HepG2 (cell line): ENCODE results near the gene DENND2A. TPM values are rescaled to one million over a fixed set of nuclear protein-coding genes. Genes with fewer than 3 reads are reported as not detected.

ENCODE experiments used
- ATAC-seq: fragments of 200-7000 bp; cut with Tn5 transposase; 3 replicates; pipeline ENCODE4 v1.9.1; 2020; ENCODE audit warnings: mild to moderate bottlenecking, moderate library complexity
- BruUV-seq: library from RNA; stranded (reverse); fragments of 400-500 nt; replicated peaks from 2 replicates; lab custom pipeline; 2021; lab: Mats Ljungman, UMichigan
- CTCF ChIA-PET: fragments of 300-600 bp; formaldehyde crosslinking; extraction: SDS; loops from one replicate; lab custom pipeline; 2021; ENCODE audit warnings: low total read pairs, inconsistent platforms, low intra/inter-chr PET ratio; lab: Yijun Ruan, JAX
- POLR2A ChIA-PET: fragments of 350-600 bp; sonication (Branson Sonifier 250); formaldehyde crosslinking; loops from one replicate; lab custom pipeline; 2020; ENCODE audit warnings: antibody characterized with exemption, inconsistent platforms; lab: Yijun Ruan, JAX
- DNase-seq: peaks from one replicate; pipeline ENCODE4 v3.0.0-alpha.2; 2015; ENCODE audit warnings: low spot score
- FAIRE-seq: peaks from 3 replicates; lab custom pipeline; 2011; peaks lifted over from hg19 to GRCh38; lab: Jason Lieb, UNC
- H2AFZ ChIP-seq: one replicate; pipeline ENCODE4 v1.6.1; 2011; ENCODE audit warnings: low read length, inconsistent platforms
- H3K27ac ChIP-seq: fragments of 300-600 bp; 3 replicates; pipeline ENCODE4 v1.8.0; 2011; ENCODE audit warnings: mixed run types, mild to moderate bottlenecking, mixed read lengths, low read length, inconsistent platforms; ENCODE audit not compliant: insufficient read depth; ENCODE audit errors: extremely low read length
- H3K27me3 ChIP-seq, 2 experiments: fragments of 200-600 bp in 1 of 2; 2 replicates in 1 of 2; 3 replicates in 1 of 2; pipeline versions ENCODE4 v1.6.0 to v1.8.0; 2011; ENCODE audit warnings: low read length in 2 of 2, mild to moderate bottlenecking in 2 of 2, moderate library complexity in 2 of 2, inconsistent platforms in 1 of 2; ENCODE audit not compliant: insufficient read depth in 2 of 2, control insufficient read depth in 1 of 2
- H3K36me3 ChIP-seq, 2 experiments: fragments of 200-600 bp in 1 of 2; replicated peaks in 1 of 2; 2 replicates in 1 of 2; 3 replicates in 1 of 2; pipeline versions ENCODE4 v1.5.1 to v1.8.0; 2011; ENCODE audit warnings: low read length in 2 of 2, inconsistent platforms in 1 of 2; ENCODE audit not compliant: insufficient read depth in 2 of 2, control insufficient read depth in 1 of 2
- H3K4me1 ChIP-seq: 2 replicates; pipeline ENCODE4 v1.5.1; 2012; ENCODE audit warnings: low read length, inconsistent platforms; ENCODE audit not compliant: insufficient read depth
- H3K4me2 ChIP-seq: 2 replicates; pipeline ENCODE4 v1.6.0; 2011; ENCODE audit warnings: low read depth, low read length, inconsistent platforms
- H3K4me3 ChIP-seq, 3 experiments: fragments of 200-600 bp in 1 of 3; sonication (generic), shearing (Covaris generic) in 1 of 3; replicated peaks in 1 of 3; 2 replicates each; pipeline ENCODE4 v1.5.1; 2011 to 2016; ENCODE audit warnings: low read length in 3 of 3, inconsistent platforms in 2 of 3, low read depth in 2 of 3, mild to moderate bottlenecking in 2 of 3, control low read depth in 1 of 3, mixed read lengths in 1 of 3; ENCODE audit not compliant: insufficient read depth in 1 of 3
- H3K79me2 ChIP-seq: one replicate; pipeline ENCODE4 v1.6.1; 2011; ENCODE audit warnings: low read length, inconsistent platforms; ENCODE audit not compliant: insufficient read depth
- H3K9ac ChIP-seq: 2 replicates; pipeline ENCODE4 v1.6.0; 2011; ENCODE audit warnings: mild to moderate bottlenecking, low read depth, low read length, inconsistent platforms; ENCODE audit not compliant: insufficient read depth
- H3K9me3 ChIP-seq: 2 replicates; pipeline ENCODE4 v1.5.1; 2012; ENCODE audit warnings: mild to moderate bottlenecking, low read length
- H4K20me1 ChIP-seq: 2 replicates; pipeline ENCODE4 v1.6.0; 2011; ENCODE audit warnings: inconsistent platforms, mild to moderate bottlenecking, low read length, moderate library complexity; ENCODE audit not compliant: insufficient read depth
- ATAD3A ChIP-seq: sonication (generic); formaldehyde crosslinking; IDR thresholded peaks from 2 replicates; pipeline ENCODE4 v1.4.0; 2020; ENCODE audit warnings: missing genetic modification reagents
- ZBTB8A ChIP-seq: sonication (generic); formaldehyde crosslinking; IDR thresholded peaks from 2 replicates; pipeline ENCODE4 v1.4.0; 2020; ENCODE audit warnings: mild to moderate bottlenecking, low read depth, missing genetic modification reagents, borderline replicate concordance
- ZFX ChIP-seq: sonication (generic); formaldehyde crosslinking; IDR thresholded peaks from 2 replicates; pipeline ENCODE4 v1.4.0; 2020; ENCODE audit warnings: mild to moderate bottlenecking, low read depth, missing genetic modification reagents, moderate library complexity
- WGBS: methylation state at CpG from one replicate; pipeline ENCODE4 v1.1.6; 2017; ENCODE audit warnings: low lambda C conversion rate; 5-methylcytosine and 5-hydroxymethylcytosine counted together
- in situ Hi-C: cut with HindIII; loops from 2 replicates; pipeline ENCODE4 v1.10.0; 2017; ENCODE audit warnings: low pct_unique_long_range_greater_than_20kb; ENCODE audit not compliant: extremely low pct_ligation_motif_present
- intact Hi-C: fragments of 100-400 bp; cut with micrococcal nuclease; formaldehyde crosslinking; loops from one replicate; pipeline ENCODE4 v1.10.0; 2022; ENCODE audit not compliant: unreplicated experiment
- polyA plus RNA-seq, 8 experiments: library from polyadenylated mRNA; depleted of rRNA in 3 of 8; stranded (reverse) in 7 of 8; unstranded in 1 of 8; fragments of >200 nt; fragmentation: Illumina TruSeq in 4 of 8; extraction: Trizol in 4 of 8; gene quantifications; 2 replicates each; pipeline versions ENCODE4 v1.2.1 to v1.2.3, GENCODE V29; 2011 to 2016; ENCODE audit warnings: low read depth in 4 of 8, missing spikeins in 1 of 8, mixed read lengths in 1 of 8; ENCODE audit not compliant: insufficient read depth in 1 of 8
- total RNA-seq, 5 experiments: library from RNA; depleted of rRNA; stranded (reverse); fragments of >200 nt; fragmentation: Illumina TruSeq; extraction: Trizol; gene quantifications; 2 replicates each; pipeline ENCODE4 v1.2.3, GENCODE V29; 2016; ENCODE audit warnings: low read depth in 1 of 5
- TF ChIP-seq, protein P1 (sequence below): sonication (generic); formaldehyde crosslinking; IDR thresholded peaks from 2 replicates; pipeline ENCODE4 v1.4.0; 2020; ENCODE audit warnings: missing genetic modification reagents, borderline replicate concordance

The DENND2A gene
- total and polyA plus RNA-seq, 2 of the 13 experiments (the other 11 are each of a cell fraction or from before 2014, with no cell fraction given) = not detected

DNA sequence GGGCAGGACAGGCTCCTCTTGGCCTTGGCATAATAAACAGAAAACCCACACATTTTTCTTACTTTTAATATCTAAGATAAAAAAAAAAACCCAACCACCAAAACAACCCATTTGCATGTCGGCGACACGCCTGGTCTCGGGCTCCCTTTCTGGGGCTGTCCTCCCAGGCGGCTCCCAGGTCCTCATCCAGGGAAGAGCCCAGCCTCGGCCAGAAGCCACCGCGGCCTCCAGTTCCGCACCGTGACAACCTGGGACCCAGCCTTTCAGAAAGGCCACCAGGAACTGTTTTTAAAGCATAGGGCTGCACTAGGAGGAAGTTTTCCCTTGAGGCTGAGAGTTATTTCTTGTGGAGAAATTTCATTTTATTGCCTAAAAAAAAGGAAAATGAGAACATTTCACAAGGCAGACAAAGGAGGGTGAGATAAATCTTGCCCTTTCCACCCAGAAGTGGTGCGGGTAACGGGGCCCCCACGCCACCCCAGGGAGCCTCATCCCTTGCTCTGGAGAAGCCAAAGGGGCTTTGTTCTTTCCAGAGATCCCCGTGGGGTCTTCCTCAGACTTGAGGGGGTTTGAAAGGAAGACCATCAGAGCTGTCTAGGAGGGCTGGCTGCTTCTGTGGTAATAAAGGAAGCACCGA, 122.1 kb downstream of the DENND2A start:
- H3K4me2 ChIP-seq = no peak overlapping the region

More for the DNA sequence above, 122.1 kb downstream of the DENND2A start:
- Histone ChIP-seq H4K20me1 (no peaks in the 10 kb centered on the region), H3K4me3 (no peak overlapping the region), H3K79me2 (no peaks in the 10 kb centered on the region), H3K9me3 (no peaks in the 10 kb centered on the region), H3K27me3 (peaks cover 0 to 14% of the 10 kb centered on the region in 2 experiments; a peak in 1 of 5 replicates), H3K9ac (no peak overlapping the region), H3K27ac (no peak overlapping the region), H3K36me3 (no peaks in the 10 kb centered on the region), H3K4me1 (peaks cover 9% of the 10 kb centered on the region; the same call in 1 of the 2 replicates), H2AFZ (no peak overlapping the region)
- intact Hi-C loops = loop anchor here (1.0 to 5.0 kb wide), 3 partner anchors 77 to 494 kb away; partner anchors contain the start of gene MRPS33
- no peak for FAIRE-seq
- peak; percentile 28 for ATAC-seq
- DNase-seq = no peak
- no TSS peak for BruUV-seq
- TF ChIP-seq, protein P1, sequence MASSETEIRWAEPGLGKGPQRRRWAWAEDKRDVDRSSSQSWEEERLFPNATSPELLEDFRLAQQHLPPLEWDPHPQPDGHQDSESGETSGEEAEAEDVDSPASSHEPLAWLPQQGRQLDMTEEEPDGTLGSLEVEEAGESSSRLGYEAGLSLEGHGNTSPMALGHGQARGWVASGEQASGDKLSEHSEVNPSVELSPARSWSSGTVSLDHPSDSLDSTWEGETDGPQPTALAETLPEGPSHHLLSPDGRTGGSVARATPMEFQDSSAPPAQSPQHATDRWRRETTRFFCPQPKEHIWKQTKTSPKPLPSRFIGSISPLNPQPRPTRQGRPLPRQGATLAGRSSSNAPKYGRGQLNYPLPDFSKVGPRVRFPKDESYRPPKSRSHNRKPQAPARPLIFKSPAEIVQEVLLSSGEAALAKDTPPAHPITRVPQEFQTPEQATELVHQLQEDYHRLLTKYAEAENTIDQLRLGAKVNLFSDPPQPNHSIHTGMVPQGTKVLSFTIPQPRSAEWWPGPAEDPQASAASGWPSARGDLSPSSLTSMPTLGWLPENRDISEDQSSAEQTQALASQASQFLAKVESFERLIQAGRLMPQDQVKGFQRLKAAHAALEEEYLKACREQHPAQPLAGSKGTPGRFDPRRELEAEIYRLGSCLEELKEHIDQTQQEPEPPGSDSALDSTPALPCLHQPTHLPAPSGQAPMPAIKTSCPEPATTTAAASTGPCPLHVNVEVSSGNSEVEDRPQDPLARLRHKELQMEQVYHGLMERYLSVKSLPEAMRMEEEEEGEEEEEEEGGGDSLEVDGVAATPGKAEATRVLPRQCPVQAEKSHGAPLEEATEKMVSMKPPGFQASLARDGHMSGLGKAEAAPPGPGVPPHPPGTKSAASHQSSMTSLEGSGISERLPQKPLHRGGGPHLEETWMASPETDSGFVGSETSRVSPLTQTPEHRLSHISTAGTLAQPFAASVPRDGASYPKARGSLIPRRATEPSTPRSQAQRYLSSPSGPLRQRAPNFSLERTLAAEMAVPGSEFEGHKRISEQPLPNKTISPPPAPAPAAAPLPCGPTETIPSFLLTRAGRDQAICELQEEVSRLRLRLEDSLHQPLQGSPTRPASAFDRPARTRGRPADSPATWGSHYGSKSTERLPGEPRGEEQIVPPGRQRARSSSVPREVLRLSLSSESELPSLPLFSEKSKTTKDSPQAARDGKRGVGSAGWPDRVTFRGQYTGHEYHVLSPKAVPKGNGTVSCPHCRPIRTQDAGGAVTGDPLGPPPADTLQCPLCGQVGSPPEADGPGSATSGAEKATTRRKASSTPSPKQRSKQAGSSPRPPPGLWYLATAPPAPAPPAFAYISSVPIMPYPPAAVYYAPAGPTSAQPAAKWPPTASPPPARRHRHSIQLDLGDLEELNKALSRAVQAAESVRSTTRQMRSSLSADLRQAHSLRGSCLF (CRISPR knock-in tag) = no peak
- no peak for TF ChIP-seq ZBTB8A (CRISPR knock-in tag)
- no peak for TF ChIP-seq ZFX (CRISPR knock-in tag)
- no peak for TF ChIP-seq ATAD3A (CRISPR knock-in tag)
- in situ Hi-C loops = loop anchor here (5.0 kb wide), 2 partner anchors 79 to 134 kb away; no protein-coding TSS in a partner anchor
- ChIA-PET CTCF (interaction anchor here (0.7 to 4.3 kb wide), 4 partner anchors 43 to 465 kb away, joined by 3 to 83 read pairs (median 6); no protein-coding TSS in a partner anchor), POLR2A (no interaction called here)
- 75% methylated on average over 14 of the region's 15 CpGs for WGBS
